Ramos (cell line): ENCODE results near the gene ZNF501.

Experiments
- in situ Hi-C: fragments of 300-500 bp; cut with MboI; formaldehyde crosslinking; loops from one replicate; pipeline ENCODE4 v1.14.3; 2022; ENCODE audit warnings: low sequenced_read_pairs; ENCODE audit not compliant: unreplicated experiment

ZNF501 gene

DNA sequence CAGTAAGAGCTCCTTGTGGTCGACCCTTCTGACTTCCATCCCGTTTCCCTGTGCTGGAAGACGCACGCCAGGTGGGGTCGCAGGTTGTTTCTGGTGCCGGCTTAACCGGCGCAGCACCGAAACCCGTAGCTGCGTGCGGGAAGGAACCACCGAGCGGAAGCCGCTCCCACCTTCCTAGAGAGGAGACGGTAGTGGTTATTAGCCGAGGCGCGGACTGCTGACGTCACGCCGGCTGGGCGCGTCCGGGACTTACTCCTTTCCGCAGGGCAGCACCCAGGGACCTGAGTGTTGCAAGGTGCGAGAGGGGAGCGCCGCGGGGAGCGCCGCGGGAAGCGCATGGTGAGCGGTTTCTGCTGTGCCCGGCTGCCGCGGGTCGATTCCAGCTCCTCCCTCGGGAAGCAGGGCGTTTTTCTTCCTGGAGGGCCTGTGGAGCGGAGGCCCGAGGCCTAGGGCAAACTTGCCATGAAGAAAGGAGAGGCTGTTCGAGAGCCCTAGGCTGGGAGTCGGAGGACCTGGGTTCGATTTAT lies at the start of gene ZNF501:
Gene ZNF501 (plus strand): TSS at position 252 of the 527 bp plus-strand sequence. CDS start 4,787 bp downstream, outside the sequence.
- in situ Hi-C loops, result no loop called here

DNA sequence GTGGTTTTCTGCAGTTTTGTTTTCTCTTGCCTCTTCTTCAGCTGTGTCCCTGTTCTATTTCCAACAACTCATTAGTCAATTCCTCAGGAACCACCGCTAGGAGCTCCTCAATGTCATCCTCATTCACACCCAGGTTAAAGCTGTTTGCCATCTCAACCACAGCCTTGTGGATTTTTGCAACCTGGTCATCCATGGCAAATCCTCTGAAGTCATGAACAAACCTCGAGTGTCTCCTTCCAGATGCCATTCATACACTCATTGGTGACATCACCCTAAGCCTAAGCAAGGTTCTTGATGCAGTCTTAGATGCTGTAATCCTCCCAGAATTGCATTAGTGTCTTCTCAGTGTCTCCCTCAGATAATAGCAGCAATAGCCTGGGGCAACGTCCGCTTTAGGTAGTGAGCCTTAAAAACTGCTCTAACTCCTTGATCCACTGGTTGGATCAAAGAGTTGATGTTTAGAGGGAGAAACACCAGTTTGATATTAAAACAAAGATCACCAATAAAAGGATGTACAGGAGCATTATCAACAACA lies 48.4 kb upstream of the ZNF501 start:
- in situ Hi-C loops, result no loop called here

DNA sequence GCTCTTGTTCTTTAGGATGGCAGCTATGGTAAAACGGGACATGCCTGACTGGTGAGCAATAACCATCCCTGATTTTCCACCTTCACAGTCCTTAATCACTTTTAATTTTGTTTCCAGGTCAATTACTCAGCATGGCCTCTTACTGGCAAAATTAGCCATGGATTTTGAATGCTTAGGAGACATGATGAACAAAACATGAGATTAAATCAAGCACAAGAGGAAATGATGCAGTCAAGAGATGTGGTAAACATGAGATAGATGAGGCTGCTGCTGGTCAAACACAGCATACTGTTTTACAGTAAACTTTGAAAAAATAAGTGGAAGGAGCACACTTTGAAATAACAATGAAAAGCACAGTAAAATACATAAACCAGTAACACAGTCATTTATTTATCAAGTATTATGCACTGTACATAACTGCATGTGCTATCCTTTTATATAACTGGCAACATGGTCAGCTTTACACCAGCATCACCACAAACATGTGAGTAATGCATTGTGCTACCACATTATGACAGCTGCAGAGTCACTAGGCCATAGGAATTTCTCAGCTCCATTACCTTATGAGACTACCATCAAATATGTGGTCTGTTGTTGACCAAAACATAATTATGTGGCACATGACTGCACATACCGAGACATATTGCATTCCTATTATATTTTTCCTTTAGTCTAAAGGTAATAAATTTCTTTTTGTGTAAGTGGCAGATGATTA lies 47.1 kb upstream of the ZNF501 start:
- in situ Hi-C loops, result no loop called here

DNA sequence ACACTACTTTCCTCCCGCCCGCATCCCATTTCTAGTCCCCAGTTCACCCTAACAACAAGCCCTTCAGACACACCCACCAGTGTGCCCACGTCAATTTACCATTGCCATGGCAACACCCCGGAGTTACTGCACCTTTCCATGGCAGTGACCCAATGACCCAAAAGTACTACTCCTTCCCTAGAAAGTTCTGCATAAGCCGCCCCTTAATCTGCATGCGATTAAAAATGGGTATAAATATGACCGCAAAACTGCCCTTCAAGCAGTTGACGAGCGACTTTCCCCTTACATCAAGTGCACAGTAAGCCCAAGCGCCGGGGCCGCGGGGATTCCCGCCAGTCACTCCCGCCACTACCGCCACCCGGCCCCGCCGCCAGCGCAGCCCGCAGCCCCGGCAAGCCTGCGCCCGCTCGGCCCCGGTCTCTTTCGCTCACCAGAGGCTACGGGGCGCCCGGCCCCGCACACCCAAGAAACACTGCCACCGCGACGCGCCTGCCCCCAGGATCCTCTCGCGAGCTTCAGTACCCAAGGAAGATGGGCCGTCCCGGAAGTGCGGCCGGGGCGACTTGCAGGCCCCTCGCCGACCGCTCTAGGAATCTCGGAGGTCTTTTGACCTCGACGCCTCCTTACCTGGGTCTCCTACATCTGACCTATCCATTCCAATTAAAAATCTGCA lies 44.2 kb upstream of the ZNF501 start:
- in situ Hi-C loops, result no loop called here

DNA sequence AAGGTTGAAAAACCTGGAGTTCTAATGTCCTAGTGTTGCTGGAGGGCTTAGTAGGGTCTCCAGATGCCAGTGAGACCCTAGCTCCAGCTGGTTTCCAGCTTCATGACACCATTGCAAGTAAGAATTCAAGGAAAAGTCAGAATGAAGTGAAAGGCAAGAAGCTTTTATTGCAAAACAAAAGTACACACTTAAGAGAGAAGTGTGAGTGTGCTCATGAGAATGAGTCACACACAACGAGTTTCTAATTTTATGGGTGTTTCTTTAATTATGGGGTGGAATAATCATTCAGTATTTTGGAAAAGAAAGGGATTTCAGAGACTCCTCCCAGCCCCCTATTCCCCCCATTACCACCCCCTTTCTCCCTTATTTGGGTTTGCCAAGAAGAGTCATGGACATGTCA lies 41.5 kb upstream of the ZNF501 start:
- in situ Hi-C loops, result no loop called here

DNA sequence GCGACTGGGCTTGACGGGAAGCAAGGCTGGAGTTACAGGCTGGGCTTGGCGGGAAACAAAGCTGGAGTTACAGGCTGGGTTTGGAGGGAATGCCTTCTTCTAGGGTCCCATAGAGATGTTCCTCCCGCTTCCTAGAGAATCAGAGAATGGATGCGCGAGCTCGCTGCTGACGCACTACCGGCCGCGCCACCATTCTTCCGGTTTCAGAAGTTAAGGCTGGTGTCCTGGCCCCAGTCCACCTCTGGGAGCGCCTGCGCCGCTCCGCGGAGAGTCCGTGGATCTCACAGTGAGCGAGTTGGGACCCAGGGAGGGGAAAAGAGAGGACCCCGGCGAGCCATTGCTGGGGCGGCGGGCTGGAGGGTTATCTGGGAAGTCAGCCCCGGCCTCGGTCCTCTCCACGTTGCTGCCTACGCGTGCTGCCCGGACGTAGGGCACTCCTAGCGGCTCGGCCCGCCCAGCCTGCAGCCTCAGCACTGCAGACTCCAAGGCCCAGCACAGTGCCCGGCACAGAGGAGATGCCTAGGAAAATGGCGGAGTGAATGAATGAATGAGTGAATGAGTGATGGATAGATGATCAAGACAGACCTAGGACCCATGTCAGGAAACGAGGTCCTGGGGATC lies 16.9 kb upstream of the ZNF501 start, which contains the start of gene ZNF502:
Gene ZNF502 (plus strand): TSS at position 206 of the 621 bp plus-strand sequence. CDS start 7,602 bp downstream, outside the sequence.
- in situ Hi-C loops, result no loop called here

DNA sequence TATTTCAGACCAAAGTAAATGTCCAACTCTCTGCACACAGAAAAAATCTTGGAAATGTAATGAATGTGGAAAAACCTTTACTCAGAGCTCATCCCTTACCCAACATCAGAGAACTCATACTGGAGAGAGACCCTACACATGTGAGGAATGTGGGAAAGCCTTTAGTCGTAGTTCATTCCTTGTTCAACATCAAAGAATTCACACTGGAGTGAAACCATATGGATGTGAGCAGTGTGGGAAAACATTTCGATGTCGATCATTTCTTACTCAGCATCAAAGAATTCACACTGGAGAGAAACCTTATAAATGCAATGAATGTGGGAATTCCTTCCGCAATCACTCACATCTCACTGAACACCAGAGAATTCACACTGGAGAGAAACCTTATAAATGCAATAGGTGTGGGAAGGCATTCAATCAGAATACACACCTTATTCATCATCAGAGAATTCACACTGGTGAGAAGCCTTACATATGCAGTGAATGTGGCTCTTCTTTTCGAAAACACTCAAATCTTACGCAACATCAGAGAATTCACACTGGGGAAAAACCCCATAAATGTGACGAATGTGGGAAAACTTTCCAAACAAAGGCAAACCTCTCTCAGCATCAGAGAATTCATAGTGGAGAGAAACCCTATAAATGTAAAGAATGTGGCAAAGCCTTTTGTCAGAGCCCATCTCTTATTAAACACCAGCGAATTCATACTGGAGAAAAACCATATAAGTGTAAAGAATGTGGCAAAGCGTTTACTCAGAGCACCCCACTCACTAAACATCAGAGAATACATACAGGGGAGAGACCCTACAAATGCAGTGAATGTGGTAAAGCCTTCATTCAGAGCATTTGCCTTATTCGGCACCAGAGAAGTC lies 8.0 kb upstream of the ZNF501 start:
- in situ Hi-C loops, result no loop called here

DNA sequence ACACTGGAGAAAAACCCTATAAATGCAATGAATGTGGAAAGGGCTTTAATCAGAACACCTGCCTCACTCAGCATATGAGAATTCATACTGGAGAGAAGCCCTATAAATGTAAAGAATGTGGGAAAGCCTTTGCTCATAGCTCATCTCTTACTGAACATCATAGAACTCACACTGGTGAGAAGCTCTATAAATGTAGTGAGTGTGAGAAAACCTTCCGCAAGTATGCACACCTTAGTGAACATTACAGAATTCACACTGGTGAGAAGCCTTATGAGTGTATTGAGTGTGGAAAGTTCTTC lies 7.4 kb upstream of the ZNF501 start:
- in situ Hi-C loops, result no loop called here

DNA sequence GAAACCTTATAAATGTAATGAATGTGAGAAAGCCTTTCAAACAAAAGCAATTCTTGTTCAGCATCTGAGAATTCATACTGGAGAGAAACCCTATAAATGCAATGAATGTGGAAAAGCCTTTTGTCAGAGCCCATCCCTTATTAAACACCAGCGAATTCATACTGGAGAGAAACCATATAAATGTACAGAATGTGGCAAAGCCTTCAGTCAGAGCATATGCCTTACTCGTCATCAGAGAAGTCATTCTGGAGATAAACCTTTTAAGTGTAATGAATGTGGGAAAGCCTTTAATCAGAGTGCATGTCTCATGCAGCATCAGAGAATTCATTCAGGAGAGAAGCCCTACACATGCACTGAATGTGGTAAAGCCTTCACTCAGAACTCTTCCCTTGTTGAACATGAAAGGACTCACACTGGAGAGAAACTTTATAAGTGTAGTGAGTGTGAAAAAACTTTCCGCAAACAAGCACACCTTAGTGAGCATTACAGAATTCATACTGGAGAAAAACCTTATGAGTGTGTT lies 5.3 kb downstream of the ZNF501 start:
- in situ Hi-C loops, result no loop called here

DNA sequence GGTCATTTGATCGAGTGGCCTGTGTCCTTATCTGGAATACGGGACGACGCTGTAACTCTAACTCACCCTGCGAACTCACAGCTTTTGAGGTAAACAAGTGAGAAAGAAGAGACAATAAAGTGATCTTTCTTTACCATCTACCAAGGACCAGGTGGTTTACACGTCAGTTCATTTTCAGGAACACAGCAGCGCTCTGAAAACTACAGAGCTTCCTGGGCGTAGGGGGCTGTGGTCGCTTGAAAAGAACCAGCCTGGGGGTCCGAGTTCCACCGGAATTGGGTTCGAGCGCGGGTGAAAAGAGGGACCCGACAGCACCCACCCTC lies 31.6 kb downstream of the ZNF501 start:
- in situ Hi-C loops, result no loop called here

DNA sequence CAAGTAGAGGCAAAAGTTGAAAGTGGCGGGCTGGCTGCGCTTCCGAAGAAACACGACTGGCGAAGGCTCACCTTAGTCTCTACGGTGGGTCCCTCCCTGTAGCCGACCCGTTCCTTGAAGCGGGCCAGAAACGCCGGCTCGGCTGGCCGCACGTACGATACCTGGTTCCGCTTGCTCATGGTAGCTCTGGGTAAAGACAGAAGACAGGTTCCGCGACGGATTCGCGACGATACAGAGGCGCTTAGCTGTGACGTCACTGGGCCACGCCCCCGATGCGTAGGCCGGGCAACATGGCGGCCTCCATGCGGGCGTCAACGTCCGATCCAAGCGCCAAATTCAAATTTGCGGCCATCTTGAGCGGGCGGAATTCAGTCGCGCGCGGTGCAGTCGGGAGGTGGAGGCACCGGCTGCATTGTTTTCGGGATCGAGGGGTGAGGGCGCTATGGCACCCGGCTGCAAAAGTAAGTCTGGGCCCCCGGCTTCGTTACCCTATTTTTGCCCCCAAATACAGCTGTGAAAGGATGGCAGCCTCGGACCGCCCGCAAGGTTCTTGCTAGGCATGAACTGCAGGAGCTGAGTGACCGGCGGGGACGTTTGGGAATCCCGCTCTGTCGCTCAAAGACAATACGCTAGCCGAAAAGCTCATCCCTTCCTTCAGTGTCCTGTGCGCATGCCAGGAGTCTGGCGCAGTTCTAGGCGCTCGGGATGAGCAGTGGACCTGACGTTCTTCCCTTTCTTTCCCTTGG lies 32.2 kb downstream of the ZNF501 start, which contains the start of the genes KIAA1143 and KIF15:
Gene KIAA1143 (minus strand): TSS at position 196 of the 746 bp plus-strand sequence. CDS start 17 bp downstream, at position 179.
Gene KIF15 (plus strand): TSS at position 371 of the 746 bp plus-strand sequence. CDS start 72 bp downstream, at position 443.
- in situ Hi-C loops, result no loop called here

DNA sequence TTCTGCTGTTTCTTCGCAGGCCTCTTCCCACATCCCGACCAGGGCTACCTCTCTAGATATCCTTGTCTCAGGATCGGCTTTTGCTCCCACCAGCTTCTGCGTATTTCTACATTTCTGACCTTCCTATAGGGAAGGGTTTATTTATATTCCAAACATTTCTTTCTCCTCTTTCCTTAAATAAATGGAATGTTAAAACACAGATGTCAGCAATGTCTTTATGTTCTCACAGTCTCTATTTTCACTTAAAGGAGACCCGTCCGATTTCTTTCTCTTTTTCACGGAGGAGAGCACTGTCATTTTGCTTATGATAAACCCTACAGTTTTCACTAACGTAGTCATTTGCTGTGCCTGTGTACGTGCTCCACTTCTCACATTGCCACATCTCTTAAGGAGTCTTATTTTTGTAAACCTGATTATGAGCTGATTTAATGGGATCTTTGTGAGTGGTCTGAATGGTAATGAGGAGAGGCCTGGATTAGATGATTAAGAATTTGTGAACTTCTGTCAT lies 32.8 kb downstream of the ZNF501 start:
- in situ Hi-C loops, result no loop called here

DNA sequence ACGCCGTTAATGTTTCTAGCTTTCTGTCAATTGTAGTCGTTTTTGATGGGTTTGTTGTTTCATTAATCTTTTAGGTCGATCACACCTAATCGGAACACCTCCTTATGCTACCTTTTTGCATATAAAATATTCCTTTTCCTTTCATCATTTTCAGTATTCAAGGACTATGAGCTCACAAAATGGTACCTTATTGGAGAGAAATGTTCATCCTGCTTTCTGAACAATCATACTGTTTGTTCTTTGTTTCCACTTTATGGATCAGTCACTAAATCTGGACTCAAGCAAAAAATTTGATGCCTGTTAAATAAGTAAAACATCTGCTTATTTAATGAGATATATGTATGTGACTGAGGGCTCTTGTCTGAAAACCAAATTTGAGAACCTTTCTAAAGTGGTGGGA lies 33.3 kb downstream of the ZNF501 start:
- in situ Hi-C loops, result no loop called here

DNA sequence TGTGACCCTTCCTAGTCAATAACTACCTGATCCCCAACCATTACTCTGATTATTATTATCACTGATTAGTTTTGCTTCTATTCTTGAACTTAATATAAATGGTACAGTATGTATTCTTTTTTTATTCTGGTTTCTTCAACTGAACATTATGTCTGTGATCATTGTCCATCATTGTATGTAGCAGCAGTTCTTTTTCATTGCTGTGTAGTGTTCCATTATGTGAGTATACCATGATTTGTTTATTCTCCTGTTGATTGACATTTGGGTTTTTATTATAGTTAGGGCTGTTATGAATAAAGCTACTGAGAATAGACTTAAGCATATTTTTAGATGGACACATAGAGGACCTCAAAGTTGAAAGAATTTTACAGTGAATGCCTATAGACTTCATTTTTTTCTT lies 34.8 kb downstream of the ZNF501 start:
- in situ Hi-C loops, result no loop called here

DNA sequence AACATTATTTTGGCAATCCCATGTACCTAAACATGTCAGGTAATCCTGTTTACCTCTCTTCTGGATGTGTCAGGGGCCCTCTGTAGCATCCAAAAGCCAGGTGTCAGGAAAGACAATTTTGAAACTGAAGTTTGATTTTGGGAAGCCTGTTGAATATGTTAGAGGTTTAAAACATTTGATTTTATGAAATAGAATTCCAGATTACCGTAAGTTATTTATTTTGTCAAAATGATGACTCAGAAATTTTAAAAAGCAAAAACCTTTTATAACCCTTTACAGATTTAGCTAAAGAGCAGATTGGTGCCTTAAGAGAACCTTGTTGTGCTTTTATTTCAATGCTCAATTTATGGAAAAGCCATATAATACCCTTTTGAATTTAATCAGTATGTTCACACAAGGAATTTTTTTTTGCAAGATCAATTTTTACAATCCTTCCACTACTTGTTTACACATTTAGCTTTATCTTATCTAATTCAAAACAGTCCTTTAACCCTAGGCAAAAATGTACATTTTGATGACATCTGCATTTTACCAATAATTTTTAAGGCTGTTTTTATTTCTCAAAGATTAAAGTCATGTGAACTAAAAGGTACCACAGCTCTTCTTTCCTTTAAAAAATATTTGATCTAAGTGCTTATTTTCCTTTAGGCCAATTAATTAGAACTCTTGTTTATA lies 42.1 kb downstream of the ZNF501 start:
- in situ Hi-C loops, result no loop called here

DNA sequence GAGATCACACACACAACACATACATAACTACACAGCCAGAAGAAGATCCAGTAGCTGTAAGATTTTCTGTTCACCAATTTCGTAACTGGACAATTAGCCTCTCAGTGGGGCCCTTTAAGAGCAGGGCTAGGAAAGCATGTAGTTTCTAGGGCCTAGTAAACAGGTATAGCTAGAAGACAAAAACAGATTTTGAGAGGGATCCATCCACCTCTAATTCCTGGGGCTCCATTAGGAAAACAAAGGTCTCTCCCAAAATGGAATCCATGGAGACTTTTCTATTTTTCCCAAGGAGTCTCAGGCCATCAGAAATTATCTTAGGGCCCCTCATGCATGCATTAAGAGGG lies 42.6 kb downstream of the ZNF501 start:
- in situ Hi-C loops, result no loop called here

DNA sequence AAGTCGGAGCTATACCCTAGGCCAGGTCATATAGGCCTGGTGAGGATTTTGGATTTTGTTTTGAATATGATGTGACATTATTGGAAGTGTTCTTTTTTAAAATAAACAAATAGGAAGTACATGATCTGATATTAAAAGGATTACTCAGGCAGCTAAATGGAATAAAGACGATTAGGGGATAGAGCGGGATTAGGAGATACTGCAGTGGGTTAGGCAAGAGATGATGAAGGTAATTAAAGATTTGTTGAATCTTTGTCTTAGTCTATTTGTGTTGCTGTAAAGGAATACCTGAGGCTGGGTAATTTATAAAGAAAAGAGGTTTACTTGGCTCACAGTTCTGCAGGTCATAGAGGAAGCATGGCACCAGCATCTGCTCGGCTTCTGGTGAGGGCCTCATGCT lies 53.5 kb downstream of the ZNF501 start:
- in situ Hi-C loops, result no loop called here
